PC-3 (cell line): ENCODE data around the gene UBASH3A. TPM values are rescaled to one million over a fixed set of nuclear protein-coding genes. Genes with fewer than 3 reads are reported as not detected.

ENCODE experiments used
- ATAC-seq: fragments of 200-7000 bp; cut with Tn5 transposase; 2 replicates; pipeline ENCODE4 v1.9.1; 2020; ENCODE audit warnings: mild to moderate bottlenecking, moderate library complexity
- BruUV-seq: library from RNA; stranded (reverse); fragments of 400-500 nt; replicated peaks from 2 replicates; lab custom pipeline; 2021; lab: Mats Ljungman, UMichigan
- CTCF ChIA-PET: fragments of 300-600 bp; sonication (Branson Sonifier 250); formaldehyde crosslinking; loops from one replicate; lab custom pipeline; 2022; ENCODE audit warnings: antibody characterized with exemption; lab: Charles Lee
- POLR2A ChIA-PET: fragments of 300-600 bp; sonication (Branson Sonifier 250); formaldehyde crosslinking; loops from one replicate; lab custom pipeline; 2022; ENCODE audit warnings: antibody characterized with exemption; ENCODE audit not compliant: unreplicated experiment; lab: Charles Lee
- DNase-seq: peaks from one replicate; pipeline ENCODE4 v3.0.0-alpha.2; 2015
- H2AFZ ChIP-seq: fragments of 300-600 bp; sonication (generic); 2 replicates; pipeline ENCODE4 v1.6.0; 2016; ENCODE audit warnings: antibody characterized with exemption, low read length
- H3F3A ChIP-seq: fragments of 300-600 bp; sonication (generic); one replicate; pipeline ENCODE4 v1.6.0; 2017; ENCODE audit warnings: antibody characterized with exemption, low read length, control low read depth, mild to moderate bottlenecking; ENCODE audit not compliant: unreplicated experiment
- H3K27ac ChIP-seq: fragments of 300-600 bp; sonication (generic); 2 replicates; pipeline ENCODE4 v1.5.1; 2016; ENCODE audit warnings: mild to moderate bottlenecking, low read length
- H3K27me3 ChIP-seq: fragments of 300-600 bp; sonication (generic); 2 replicates; pipeline ENCODE4 v1.6.1; 2016; ENCODE audit warnings: low read length, mixed read lengths
- H3K36me3 ChIP-seq: fragments of 300-600 bp; sonication (generic); 2 replicates; pipeline ENCODE4 v1.6.1; 2016; ENCODE audit warnings: low read depth, mixed run types, low read length, mixed read lengths
- H3K4me1 ChIP-seq: fragments of 300-600 bp; sonication (generic); 2 replicates; pipeline ENCODE4 v1.5.1; 2016; ENCODE audit warnings: low read length; ENCODE audit not compliant: insufficient read depth
- H3K4me2 ChIP-seq: fragments of 300-600 bp; sonication (generic); 2 replicates; pipeline ENCODE4 v1.6.0; 2016; ENCODE audit warnings: low read length
- H3K4me3 ChIP-seq: fragments of 300-600 bp; sonication (generic); 2 replicates; pipeline ENCODE4 v1.5.1; 2016; ENCODE audit warnings: mild to moderate bottlenecking, low read length, mixed read lengths
- H3K79me2 ChIP-seq: fragments of 300-600 bp; sonication (generic); 2 replicates; pipeline ENCODE4 v1.6.1; 2017; ENCODE audit warnings: low read length, mixed read lengths
- H3K9ac ChIP-seq: fragments of 300-600 bp; sonication (generic); 2 replicates; pipeline ENCODE4 v1.6.0; 2016; ENCODE audit warnings: mild to moderate bottlenecking, low read length
- H3K9me2 ChIP-seq: fragments of 300-600 bp; sonication (generic); replicated peaks from 2 replicates; pipeline ENCODE4 v1.6.1; 2016; ENCODE audit warnings: mixed run types, low read length, mixed read lengths
- H3K9me3 ChIP-seq: fragments of 300-600 bp; sonication (generic); 2 replicates; pipeline ENCODE4 v1.6.1; 2016; ENCODE audit warnings: low read length, mixed read lengths
- H4K20me1 ChIP-seq: fragments of 300-600 bp; sonication (generic); 2 replicates; pipeline ENCODE4 v1.6.1; 2016; ENCODE audit warnings: low read length, mixed read lengths
- EZH2 ChIP-seq: fragments of 300-600 bp; sonication (generic); IDR thresholded peaks from one replicate; pipeline ENCODE4 v1.6.1; 2017; ENCODE audit warnings: antibody characterized with exemption, mild to moderate bottlenecking, low read length; ENCODE audit not compliant: unreplicated experiment
- EZH2phosphoT487 ChIP-seq: fragments of 300-600 bp; sonication (generic); IDR thresholded peaks from 2 replicates; pipeline ENCODE4 v1.6.1; 2018; ENCODE audit warnings: mild to moderate bottlenecking, antibody characterized with exemption, low read length, borderline replicate concordance
- intact Hi-C: fragments of 100-400 bp; cut with micrococcal nuclease; formaldehyde crosslinking; loops from 2 replicates; pipeline ENCODE4 v1.9.0; 2023
- total RNA-seq: library from RNA; depleted of rRNA; stranded (reverse); fragments of >200 nt; gene quantifications from 2 replicates; pipeline ENCODE4 v1.2.3, GENCODE V29; 2014
- TF ChIP-seq, protein P1 (sequence below): fragments of 300-600 bp; sonication (generic); conservative IDR thresholded peaks from 2 replicates; pipeline ENCODE4 v1.5.1; 2017; ENCODE audit warnings: antibody characterized with exemption, low read depth, mild to moderate bottlenecking, low read length

The UBASH3A gene
- total RNA-seq, 1 experiment from 2014 or later, result 1.0 TPM

- H3K9me2 ChIP-seq, result no peaks in the 10 kb centered on the region
- H3K79me2 ChIP-seq, result no peaks in the 10 kb centered on the region
- DNase-seq, result no peak
- no peaks in the 10 kb centered on the region for H3K4me1 ChIP-seq
- no peak overlapping the region for H3K27ac ChIP-seq
- H4K20me1 ChIP-seq, result no peaks in the 10 kb centered on the region
- BruUV-seq, result no TSS peak
- H3K4me2 ChIP-seq, result no peak overlapping the region
- intact Hi-C loops, result no loop called here
- POLR2A ChIA-PET, result no interaction called here
- no peak overlapping the region for H3K4me3 ChIP-seq
- no peaks in the 10 kb centered on the region for H3K27me3 ChIP-seq
- no peak for ATAC-seq
- H3K36me3 ChIP-seq, result no peaks in the 10 kb centered on the region
- no peak overlapping the region for H2AFZ ChIP-seq
- no peaks in the 10 kb centered on the region for H3K9me3 ChIP-seq
- no peaks in the 10 kb centered on the region for H3F3A ChIP-seq
- CTCF ChIA-PET, result no interaction called here
- H3K9ac ChIP-seq, result no peak overlapping the region
- TF ChIP-seq EZH2, result no peak
- TF ChIP-seq, protein P1, sequence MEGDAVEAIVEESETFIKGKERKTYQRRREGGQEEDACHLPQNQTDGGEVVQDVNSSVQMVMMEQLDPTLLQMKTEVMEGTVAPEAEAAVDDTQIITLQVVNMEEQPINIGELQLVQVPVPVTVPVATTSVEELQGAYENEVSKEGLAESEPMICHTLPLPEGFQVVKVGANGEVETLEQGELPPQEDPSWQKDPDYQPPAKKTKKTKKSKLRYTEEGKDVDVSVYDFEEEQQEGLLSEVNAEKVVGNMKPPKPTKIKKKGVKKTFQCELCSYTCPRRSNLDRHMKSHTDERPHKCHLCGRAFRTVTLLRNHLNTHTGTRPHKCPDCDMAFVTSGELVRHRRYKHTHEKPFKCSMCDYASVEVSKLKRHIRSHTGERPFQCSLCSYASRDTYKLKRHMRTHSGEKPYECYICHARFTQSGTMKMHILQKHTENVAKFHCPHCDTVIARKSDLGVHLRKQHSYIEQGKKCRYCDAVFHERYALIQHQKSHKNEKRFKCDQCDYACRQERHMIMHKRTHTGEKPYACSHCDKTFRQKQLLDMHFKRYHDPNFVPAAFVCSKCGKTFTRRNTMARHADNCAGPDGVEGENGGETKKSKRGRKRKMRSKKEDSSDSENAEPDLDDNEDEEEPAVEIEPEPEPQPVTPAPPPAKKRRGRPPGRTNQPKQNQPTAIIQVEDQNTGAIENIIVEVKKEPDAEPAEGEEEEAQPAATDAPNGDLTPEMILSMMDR, result no peak
- TF ChIP-seq EZH2phosphoT487, result no peak
These were observed 36.6 kb downstream of the UBASH3A start for GRCh38 chr21:42440187-42440792.

DNA sequence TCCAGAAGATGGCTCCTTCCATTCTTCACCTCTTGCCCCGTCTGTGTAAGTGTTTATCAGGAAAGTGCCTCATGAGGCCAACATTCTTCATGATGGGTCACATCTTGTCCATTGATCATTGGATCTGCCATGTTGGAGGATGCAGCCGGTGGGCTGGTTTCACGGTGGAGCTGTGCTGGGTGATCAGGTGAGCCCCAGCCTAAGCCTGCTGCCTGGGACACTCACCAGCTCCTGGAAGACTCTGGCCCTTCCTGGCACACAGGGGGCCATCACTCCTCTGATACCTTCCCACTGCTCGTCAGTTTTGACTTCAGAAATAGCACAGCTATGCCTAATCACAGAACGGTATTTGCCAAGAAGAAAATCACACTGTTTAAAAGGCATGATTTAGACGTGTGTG, 38.3 kb downstream of the UBASH3A start:
- Histone ChIP-seq H3K9ac (no peak overlapping the region), H3K4me2 (no peak overlapping the region), H3F3A (no peaks in the 10 kb centered on the region), H3K27me3 (no peaks in the 10 kb centered on the region), H3K36me3 (no peaks in the 10 kb centered on the region), H3K4me1 (no peaks in the 10 kb centered on the region), H3K4me3 (no peak overlapping the region), H4K20me1 (no peaks in the 10 kb centered on the region), H3K9me2 (no peaks in the 10 kb centered on the region), H3K9me3 (no peaks in the 10 kb centered on the region), H3K79me2 (no peaks in the 10 kb centered on the region), H3K27ac (no peak overlapping the region), H2AFZ (no peak overlapping the region)
- ChIA-PET POLR2A (no interaction called here), CTCF (no interaction called here)
- ATAC-seq (no peak), DNase-seq (no peak)
- TF ChIP-seq EZH2 (no peak), EZH2phosphoT487 (no peak)
- TF ChIP-seq, protein P1, result no peak
- intact Hi-C loops, result no loop called here
- no TSS peak for BruUV-seq

GRCh38 chr21:42443181-42443785, 39.6 kb downstream of the UBASH3A start:
- CTCF ChIA-PET, result no interaction called here
- Histone ChIP-seq H3K4me2 (no peak overlapping the region), H4K20me1 (no peaks in the 10 kb centered on the region), H3F3A (no peaks in the 10 kb centered on the region), H3K4me1 (no peaks in the 10 kb centered on the region), H3K9ac (no peak overlapping the region), H3K9me2 (no peaks in the 10 kb centered on the region), H3K9me3 (no peaks in the 10 kb centered on the region), H2AFZ (no peak overlapping the region), H3K27me3 (no peaks in the 10 kb centered on the region), H3K36me3 (no peaks in the 10 kb centered on the region), H3K79me2 (no peaks in the 10 kb centered on the region), H3K4me3 (no peak overlapping the region), H3K27ac (no peak overlapping the region)
- no TSS peak for BruUV-seq
- POLR2A ChIA-PET, result no interaction called here
- ATAC-seq (no peak), DNase-seq (no peak)
- intact Hi-C loops, result no loop called here
- TF ChIP-seq EZH2phosphoT487 (no peak), EZH2 (no peak)
- TF ChIP-seq, protein P1, result no peak
